Activated effector memory CD4-positive, alpha-beta T cell treated with Interleukin-2 at 50 U/mL for 16 hours (primary cell): Measurements from ENCODE around the gene NMRAL1.
A peak's percentile ranks its signal among the peaks of the same experiment; 100 is the strongest.

ENCODE experiments used
- DNase-seq: peaks from one replicate; pipeline ENCODE4 v3.0.0-alpha.2; 2020

Gene NMRAL1

GRCh38 chr16:4463522-4464163 is 10.8 kb downstream of the NMRAL1 start:
- no peak for DNase-seq

DNA sequence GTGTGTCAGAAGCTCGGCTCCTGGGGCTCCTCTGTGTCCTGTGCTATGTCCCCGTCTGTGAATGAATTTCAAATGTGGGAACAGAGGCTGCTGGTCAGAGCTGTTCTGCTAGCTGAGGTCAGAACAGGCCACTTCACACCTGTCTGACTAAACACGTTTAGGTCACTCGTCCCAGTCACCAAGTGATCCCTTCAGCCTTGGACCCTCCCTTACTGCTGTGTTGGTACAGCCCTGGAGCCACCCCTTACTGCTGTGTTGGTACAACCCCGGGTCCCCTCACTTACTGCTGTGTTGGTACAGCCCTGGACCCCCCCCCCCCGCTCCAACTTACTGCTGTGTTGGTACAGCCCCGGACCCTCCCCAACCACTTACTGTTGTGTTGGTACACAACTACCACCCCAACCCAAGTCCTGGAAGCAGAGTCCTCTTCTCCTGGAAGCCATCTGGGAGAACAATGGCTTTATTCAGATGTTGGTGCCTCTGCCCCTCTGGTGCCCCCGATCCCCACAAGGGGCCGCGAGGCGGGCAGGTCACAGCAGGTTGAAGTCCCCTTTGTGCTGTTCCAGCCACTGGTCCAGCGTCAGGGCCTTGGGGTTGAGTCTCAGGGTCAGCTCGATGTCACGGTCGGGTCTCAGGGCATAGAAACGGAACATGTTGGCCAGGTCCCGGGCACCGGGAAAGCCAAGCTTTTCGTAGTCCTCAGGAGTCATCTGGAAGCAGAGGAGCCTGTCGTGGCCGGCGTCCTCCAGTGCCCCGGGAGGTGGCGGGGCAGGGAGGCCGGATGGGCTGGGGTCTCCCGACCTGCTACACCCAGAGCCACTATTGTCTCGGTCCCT is 13.0 kb downstream of the NMRAL1 start:
- no peak for DNase-seq

DNA sequence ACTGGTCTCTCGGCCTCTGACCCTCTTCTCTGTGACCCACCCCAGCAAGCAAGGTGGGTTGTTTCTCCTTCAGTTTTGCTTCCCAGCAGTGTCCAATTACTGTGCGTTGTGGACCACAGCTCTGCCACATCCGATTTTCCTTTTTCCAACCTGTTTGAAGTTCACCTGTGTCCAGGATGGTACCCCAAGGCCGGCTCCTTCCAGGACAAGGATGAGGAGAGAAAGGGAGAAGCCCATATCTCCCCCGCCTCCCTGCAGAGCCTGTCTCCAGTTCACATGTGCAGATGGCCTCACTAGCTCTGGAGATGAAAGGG is 13.5 kb downstream of the NMRAL1 start:
- no peak for DNase-seq

DNA sequence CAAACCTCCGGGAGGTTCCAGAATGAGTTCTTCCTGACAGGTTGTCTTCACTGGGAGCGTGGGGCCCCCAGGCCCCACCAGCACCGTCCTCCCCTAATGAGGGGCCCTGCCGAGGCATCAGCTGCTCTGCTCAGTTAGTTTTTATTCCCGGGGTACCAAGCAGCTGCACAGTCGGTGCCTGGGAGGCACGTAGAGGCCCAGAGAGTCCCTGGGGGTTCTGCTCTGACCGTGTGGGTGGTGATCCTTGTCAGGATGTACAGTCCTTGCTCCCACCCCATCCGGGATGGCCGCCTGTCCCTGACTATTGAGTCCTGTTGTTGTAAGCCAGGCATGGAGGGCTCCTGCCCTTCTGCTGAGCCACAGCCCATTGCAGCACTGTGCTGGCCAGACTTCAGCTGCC is 18.5 kb downstream of the NMRAL1 start:
- DNase-seq, result no peak

DNA sequence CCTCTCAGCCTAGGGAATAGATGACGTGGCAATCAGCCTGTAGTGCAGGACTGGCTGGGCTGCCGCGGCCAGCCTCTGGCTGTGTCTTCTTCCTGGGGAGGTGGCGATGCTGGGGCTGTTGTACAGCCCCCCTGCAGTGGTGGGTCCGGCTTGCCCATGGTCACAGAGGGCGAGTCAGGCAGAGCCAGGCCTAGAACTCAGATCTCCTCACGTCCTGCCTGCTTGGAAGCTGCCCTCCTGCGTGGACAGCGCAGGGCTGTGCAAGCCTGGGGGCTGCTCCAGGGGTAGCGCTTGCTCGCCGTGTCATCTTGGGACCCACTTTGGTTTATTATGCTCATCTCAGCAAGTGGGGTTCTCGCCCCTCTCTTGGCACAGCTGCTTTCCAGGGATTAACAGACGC is 19.3 kb downstream of the NMRAL1 start:
- no peak for DNase-seq

DNA sequence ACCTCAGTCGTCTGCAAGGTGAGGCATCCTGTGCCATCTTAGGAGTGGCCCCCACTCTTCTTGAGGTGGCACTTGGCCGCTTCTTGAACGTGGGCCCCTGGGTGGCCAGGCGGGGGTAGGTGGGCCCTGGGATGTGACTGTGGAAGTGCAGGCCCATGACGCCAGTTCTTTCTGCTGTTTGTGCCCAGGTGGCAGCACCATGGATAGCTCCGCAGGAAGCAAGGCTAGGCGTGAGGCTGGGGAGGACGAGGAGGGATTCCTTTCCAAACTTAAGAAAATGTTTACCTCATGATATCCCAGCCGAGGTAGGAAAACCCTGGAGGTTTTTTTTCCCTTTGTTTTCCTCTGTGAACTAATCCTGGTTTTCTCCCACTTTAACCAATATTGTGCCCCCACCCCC is 19.8 kb downstream of the NMRAL1 start:
- DNase-seq, result no peak

DNA sequence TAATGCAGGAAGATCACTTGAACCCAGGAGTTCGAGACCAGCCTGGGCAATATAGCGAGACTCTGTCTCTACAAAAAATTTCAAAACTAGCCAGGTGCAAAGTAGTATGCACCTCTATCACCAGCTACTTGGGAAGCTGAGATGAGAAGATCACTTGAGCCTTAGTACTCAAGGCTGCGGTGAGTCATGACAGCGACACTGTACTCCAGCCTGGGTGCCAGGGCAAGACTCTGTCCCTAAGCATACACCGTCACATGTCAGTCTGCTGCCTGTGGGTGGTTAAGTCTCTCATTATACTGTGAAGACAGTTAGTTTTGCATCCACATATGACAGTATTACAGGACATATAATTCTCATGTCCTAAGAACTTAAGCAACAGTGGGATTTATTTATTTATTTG is 21.8 kb downstream of the NMRAL1 start:
- no peak for DNase-seq

- no peak for DNase-seq
Measured at GRCh38 chr16:4450931-4451519, 23.4 kb downstream of the NMRAL1 start.

GRCh38 chr16:4450430-4450829 is 24.0 kb downstream of the NMRAL1 start:
- DNase-seq, result no peak

- DNase-seq, result no peak
Measured at GRCh38 chr16:4443986-4444385, 30.4 kb downstream of the NMRAL1 start.

GRCh38 chr16:4443271-4443670 is 31.2 kb downstream of the NMRAL1 start:
- no peak for DNase-seq

- DNase-seq, result no peak
Measured at GRCh38 chr16:4442371-4442770, 32.1 kb downstream of the NMRAL1 start.

GRCh38 chr16:4437366-4437765 is 37.1 kb downstream of the NMRAL1 start:
- DNase-seq, result no peak

- no peak for DNase-seq
Measured at GRCh38 chr16:4435337-4436067, 38.9 kb downstream of the NMRAL1 start.

- no peak for DNase-seq
Measured at GRCh38 chr16:4433914-4434787, 40.3 kb downstream of the NMRAL1 start.

- no peak for DNase-seq
Measured at GRCh38 chr16:4433228-4433627, 41.2 kb downstream of the NMRAL1 start.

GRCh38 chr16:4431023-4431422 is 43.4 kb downstream of the NMRAL1 start:
- DNase-seq, result no peak

- no peak for DNase-seq
Measured at GRCh38 chr16:4428500-4428899, 45.9 kb downstream of the NMRAL1 start.

DNA sequence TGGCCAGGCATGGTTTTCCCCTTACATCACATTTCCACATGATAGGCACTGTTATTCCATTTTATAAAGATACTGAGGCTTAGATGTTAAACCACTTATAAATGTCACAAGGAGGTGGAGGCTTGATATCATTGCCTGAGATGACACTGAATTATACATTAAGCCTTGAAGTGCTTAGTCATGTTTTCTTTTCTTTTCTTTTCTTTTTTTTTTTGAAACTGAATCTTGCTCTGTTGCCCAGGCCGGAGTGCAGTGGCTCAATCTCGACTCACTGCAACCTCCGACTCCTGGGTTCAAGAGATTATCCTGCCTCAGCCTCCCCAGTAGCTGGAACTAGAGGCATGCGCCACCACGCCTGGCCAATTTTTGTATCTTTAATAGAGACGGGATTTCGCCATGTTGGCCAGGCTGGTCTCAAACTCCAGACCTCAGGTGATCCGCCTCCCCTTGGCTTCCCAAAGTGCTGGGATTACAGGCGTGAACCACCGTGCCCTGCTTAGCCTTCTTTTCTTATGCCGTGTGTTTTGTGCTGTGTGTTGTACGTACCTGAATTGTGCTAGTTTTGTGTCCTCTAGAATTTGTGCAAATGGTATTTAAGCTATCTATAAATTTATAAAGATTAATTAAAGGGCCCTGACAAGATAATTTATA is 47.6 kb downstream of the NMRAL1 start:
- DNase-seq, result no peak

GRCh38 chr16:4426021-4426684 is 48.3 kb downstream of the NMRAL1 start:
- no peak for DNase-seq

DNA sequence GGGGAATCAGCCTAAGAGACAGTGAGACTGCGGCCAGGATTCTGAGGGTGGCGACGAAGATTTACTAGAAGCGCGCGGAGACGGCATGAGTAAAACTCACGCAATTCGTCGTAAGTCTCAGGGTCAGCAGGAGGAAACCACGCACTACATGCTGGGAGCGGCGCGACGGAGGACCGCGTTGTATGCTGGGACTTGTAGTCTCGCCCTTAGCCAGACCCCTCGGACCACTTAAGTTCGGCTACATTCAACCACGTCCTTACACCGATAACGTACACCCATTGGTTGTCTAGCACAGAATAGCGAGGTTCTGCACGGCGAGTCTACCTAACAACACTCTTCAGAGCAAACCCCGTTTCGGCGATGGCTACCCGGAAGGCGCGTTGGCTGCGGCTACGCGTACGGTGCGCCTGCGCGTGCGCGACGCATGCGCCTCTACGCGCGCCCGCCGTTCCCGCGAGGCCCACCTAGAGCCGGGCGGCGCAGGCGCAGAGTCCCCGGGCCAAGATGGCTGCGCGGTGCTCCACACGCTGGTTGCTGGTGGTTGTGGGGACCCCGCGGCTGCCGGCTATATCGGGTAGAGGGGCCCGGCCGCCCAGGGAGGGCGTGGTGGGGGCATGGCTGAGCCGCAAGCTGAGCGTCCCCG is 48.9 kb downstream of the NMRAL1 start, which contains the start of gene DNAJA3:
Gene DNAJA3 (plus strand): TSS at position 491 of the 643 bp plus-strand sequence. CDS start 14 bp downstream, at position 505.
- peak; percentile 87 for DNase-seq
